ENCODE results near the gene EXOC3.

Gene EXOC3

GRCh38 chr5:456351-457194 is 13.6 kb downstream of the EXOC3 start:
- H3K9me3 ChIP-seq (ENCODE audit: insufficient read depth, low read depth, low read length), result peaks cover 8% of the 10 kb centered on the region; the same call in 1 of the 2 replicates
- no peaks in the 10 kb centered on the region for H3K27me3 ChIP-seq (ENCODE audit: insufficient read depth, low read length, poor library complexity, severe bottlenecking)
- peaks cover 26% of the 10 kb centered on the region; the same call in 1 of the 2 replicates for H3K79me2 ChIP-seq (ENCODE audit: insufficient read depth, low read length)
- H3K4me1 ChIP-seq (ENCODE audit: insufficient read depth, low read length, poor library complexity, severe bottlenecking), result peaks cover 24% of the 10 kb centered on the region
- no peak overlapping the region for H3K9ac ChIP-seq (ENCODE audit: low read depth, low read length, poor library complexity, severe bottlenecking)
- no peak overlapping the region for H3K4me2 ChIP-seq (ENCODE audit: low read depth, low read length, poor library complexity, severe bottlenecking)
- no peaks in the 10 kb centered on the region for H3K9me2 ChIP-seq (replicated peaks; ENCODE audit: low read depth, low read length)
- H3K4me3 ChIP-seq (ENCODE audit: low read length, poor library complexity, severe bottlenecking), result no peak overlapping the region
- no peaks in the 10 kb centered on the region for H3F3A ChIP-seq (ENCODE audit: low read depth)
- H4K20me1 ChIP-seq (ENCODE audit: insufficient read depth, low read length, poor library complexity, severe bottlenecking), result peaks cover 8% of the 10 kb centered on the region
- no peak overlapping the region for H2AFZ ChIP-seq (ENCODE audit: low read length)
- TF ChIP-seq CTCF (conservative IDR thresholded peaks at IDR 0.05; ENCODE audit: low read length) (no peak), EZH2phosphoT487 (IDR thresholded peaks at IDR 0.05; ENCODE audit: borderline replicate concordance) (no peak)
- H3K36me3 ChIP-seq (ENCODE audit: insufficient read depth, low read length), result peaks cover 59% of the 10 kb centered on the region; the same call in 1 of the 2 replicates

GRCh38 chr5:457195-457961 is 14.4 kb downstream of the EXOC3 start:
- H3K9me3 ChIP-seq (ENCODE audit: insufficient read depth, low read depth, low read length), result peaks cover under 1% of the 10 kb centered on the region; the same call in 1 of the 2 replicates
- peaks cover 8% of the 10 kb centered on the region for H4K20me1 ChIP-seq (ENCODE audit: insufficient read depth, low read length, poor library complexity, severe bottlenecking)
- H3K4me1 ChIP-seq (ENCODE audit: insufficient read depth, low read length, poor library complexity, severe bottlenecking), result peaks cover 22% of the 10 kb centered on the region
- H2AFZ ChIP-seq (ENCODE audit: low read length), result no peak overlapping the region
- H3K36me3 ChIP-seq (ENCODE audit: insufficient read depth, low read length), result peaks cover 59% of the 10 kb centered on the region; the same call in 1 of the 2 replicates
- H3K4me3 ChIP-seq (ENCODE audit: low read length, poor library complexity, severe bottlenecking), result no peak overlapping the region
- no peak overlapping the region for H3K9ac ChIP-seq (ENCODE audit: low read depth, low read length, poor library complexity, severe bottlenecking)
- no peaks in the 10 kb centered on the region for H3K9me2 ChIP-seq (replicated peaks; ENCODE audit: low read depth, low read length)
- peaks cover 26% of the 10 kb centered on the region; the same call in 1 of the 2 replicates for H3K79me2 ChIP-seq (ENCODE audit: insufficient read depth, low read length)
- H3F3A ChIP-seq (ENCODE audit: low read depth), result no peaks in the 10 kb centered on the region
- no peaks in the 10 kb centered on the region for H3K27me3 ChIP-seq (ENCODE audit: insufficient read depth, low read length, poor library complexity, severe bottlenecking)
- TF ChIP-seq CTCF (conservative IDR thresholded peaks at IDR 0.05; ENCODE audit: low read length) (no peak), EZH2phosphoT487 (IDR thresholded peaks at IDR 0.05; ENCODE audit: borderline replicate concordance) (no peak)
- no peak overlapping the region for H3K4me2 ChIP-seq (ENCODE audit: low read depth, low read length, poor library complexity, severe bottlenecking)

- Histone ChIP-seq H3K4me3 (ENCODE audit: low read length, poor library complexity, severe bottlenecking) (no peak overlapping the region), H3K9me3 (ENCODE audit: insufficient read depth, low read depth, low read length) (no peaks in the 10 kb centered on the region), H3K79me2 (ENCODE audit: insufficient read depth, low read length) (peaks cover 26% of the 10 kb centered on the region; the same call in 1 of the 2 replicates), H4K20me1 (ENCODE audit: insufficient read depth, low read length, poor library complexity, severe bottlenecking) (peaks cover 8% of the 10 kb centered on the region), H3F3A (ENCODE audit: low read depth) (no peaks in the 10 kb centered on the region), H3K4me1 (ENCODE audit: insufficient read depth, low read length, poor library complexity, severe bottlenecking) (peaks cover 9% of the 10 kb centered on the region), H3K27me3 (ENCODE audit: insufficient read depth, low read length, poor library complexity, severe bottlenecking) (no peaks in the 10 kb centered on the region), H3K9me2 (replicated peaks; ENCODE audit: low read depth, low read length) (no peaks in the 10 kb centered on the region), H3K9ac (ENCODE audit: low read depth, low read length, poor library complexity, severe bottlenecking) (no peak overlapping the region), H3K36me3 (ENCODE audit: insufficient read depth, low read length) (peaks cover 56% of the 10 kb centered on the region; the same call in 1 of the 2 replicates), H3K4me2 (ENCODE audit: low read depth, low read length, poor library complexity, severe bottlenecking) (no peak overlapping the region), H2AFZ (ENCODE audit: low read length) (no peak overlapping the region)
- TF ChIP-seq EZH2phosphoT487 (IDR thresholded peaks at IDR 0.05; ENCODE audit: borderline replicate concordance), result no peak
- TF ChIP-seq CTCF (conservative IDR thresholded peaks at IDR 0.05; ENCODE audit: low read length), result no peak
Observed at GRCh38 chr5:458547-459353, 15.8 kb downstream of the EXOC3 start.
